Measurements from ENCODE around the gene NLRX1. TPM values are rescaled to one million over a fixed set of nuclear protein-coding genes. Genes with fewer than 3 reads are reported as not detected.

The NLRX1 gene
- total and polyA plus RNA-seq, 10 of the 15 experiments (the other 5 are each of a cell fraction or from before 2014, with no cell fraction given): 0.85 to 18.5 (median 10.0) TPM

GRCh38 chr11:119167933-119168332, 592 bp upstream of the NLRX1 start:
- intact Hi-C loops (cut with micrococcal nuclease; ENCODE audit: unreplicated experiment): loop anchor here (5.0 kb wide), 1 partner anchor 154 kb away; no protein-coding TSS in a partner anchor
- no peak for DNase-seq (ENCODE audit: low read depth, low spot score)
- Histone ChIP-seq H3K27me3 (replicated peaks in 1 of 2; ENCODE audit: control insufficient read depth in 2 of 2, insufficient read depth in 2 of 2, low read length in 1 of 2) (no peaks in the 10 kb centered on the region), H4K20me1 (ENCODE audit: control insufficient read depth, insufficient read depth) (no peaks in the 10 kb centered on the region), H3K79me2 (ENCODE audit: control insufficient read depth, insufficient read depth, low read length) (peaks cover 2% of the 10 kb centered on the region; the same call in 1 of the 2 replicates), H3K27ac (ENCODE audit: control insufficient read depth, insufficient read depth) (no peak overlapping the region), H3K4me1 (ENCODE audit: control insufficient read depth, insufficient read depth, low read length) (peaks cover 4% of the 10 kb centered on the region; the same call in 1 of the 2 replicates), H3K4me3 (no peak overlapping the region), H3K4me2 (ENCODE audit: control insufficient read depth, insufficient read depth) (no peak overlapping the region), H2AFZ (ENCODE audit: control insufficient read depth, low read depth, low read length) (peak overlapping the region; percentile 55; the same call in 1 of the 2 replicates), H3K9me3 (replicated peaks; ENCODE audit: control insufficient read depth, insufficient read depth, low read length) (no peaks in the 10 kb centered on the region), H3K36me3 (ENCODE audit: control insufficient read depth in 2 of 2, insufficient read depth in 2 of 2, low read length in 1 of 2) (no peaks in the 10 kb centered on the region), H3K9ac (ENCODE audit: control insufficient read depth, insufficient read depth, low read length) (no peak overlapping the region)
- TF ChIP-seq TBL1XR1 (IDR thresholded peaks at IDR 0.05; ENCODE audit: low read depth, low read length): no peak
- TF ChIP-seq MAX (IDR thresholded peaks at IDR 0.05; ENCODE audit: low read depth, low read length): no peak
- no peak for TF ChIP-seq MEF2B (IDR thresholded peaks at IDR 0.05; ENCODE audit: partially characterized antibody, poor library complexity, severe bottlenecking)
- TF ChIP-seq MTA2 (IDR thresholded peaks at IDR 0.05; ENCODE audit: low read depth): no peak
- no peak for TF ChIP-seq SRF (IDR thresholded peaks at IDR 0.05; ENCODE audit: low read depth in 2 of 2, low read length in 2 of 2)
- TF ChIP-seq ZZZ3 (IDR thresholded peaks at IDR 0.05; ENCODE audit: control insufficient read depth, insufficient read length, low read depth): no peak
- TF ChIP-seq CHD2 (IDR thresholded peaks at IDR 0.05; ENCODE audit: borderline replicate concordance, low read depth, low read length): no peak
- no peak for TF ChIP-seq ATF7 (IDR thresholded peaks at IDR 0.05; ENCODE audit: low read depth)
- no peak for TF ChIP-seq MYB (IDR thresholded peaks at IDR 0.05; ENCODE audit: borderline replicate concordance, low read depth, low read length)
- ChIA-PET CTCF (interaction anchor here (1.6 to 1.9 kb wide), 3 partner anchors 12 to 156 kb away, joined by 3 to 9 read pairs (median 6); no protein-coding TSS in a partner anchor), POLR2A (no interaction called here), SMC1A (ENCODE audit: uncharacterized antibody, unreplicated experiment) (no interaction called here), RAD21 (ENCODE audit: unreplicated experiment) (no interaction called here)
- WGBS (ENCODE audit: insufficient coverage, insufficient replicate concordance, low lambda C conversion rate, missing lambda C conversion rate): 67% methylated on average over 6 of the region's 6 CpGs
- ATAC-seq: no peak
- in situ Hi-C loops (cut with MboI): no loop called here
- peak; percentile 7 for FAIRE-seq
- no TSS peak for BruUV-seq (replicated peaks)

All from GM12878 (cell line).